M059J (cell line): ENCODE results near the gene PCNX2. TPM values are rescaled to one million over a fixed set of nuclear protein-coding genes. Genes with fewer than 3 reads are reported as not detected.
"Not testable (repeated sequence)": the region's sequence is repeated elsewhere in the genome, so short reads cannot be mapped to it uniquely, and the experiment has no call there.

Source experiments
- DNase-seq: peaks from one replicate; pipeline ENCODE4 v3.0.0-alpha.2; 2012; ENCODE audit warnings: low read depth
- total RNA-seq: library from RNA; depleted of rRNA; stranded (reverse); fragments of >200 nt; shearing (Covaris generic); gene quantifications from 2 replicates; pipeline ENCODE4 v1.2.3, GENCODE V29; 2014

The PCNX2 gene
- total RNA-seq, 1 experiment from 2014 or later: 14.4 TPM

- DNase-seq: no peak
Measured at GRCh38 chr1:233227930-233228465, 67.5 kb downstream of the PCNX2 start.

- DNase-seq: no peak
Measured at GRCh38 chr1:233224311-233224710, 71.2 kb downstream of the PCNX2 start.

GRCh38 chr1:233217832-233218231 is 77.7 kb downstream of the PCNX2 start:
- DNase-seq: no peak

GRCh38 chr1:233216009-233216408 is 79.5 kb downstream of the PCNX2 start:
- no peak for DNase-seq

- no peak for DNase-seq
Measured at GRCh38 chr1:233215135-233215760, 80.3 kb downstream of the PCNX2 start.

- DNase-seq: no peak
Measured at GRCh38 chr1:233211595-233211994, 83.9 kb downstream of the PCNX2 start.

- DNase-seq: no peak
Measured at GRCh38 chr1:233211106-233211505, 84.4 kb downstream of the PCNX2 start.

- no peak for DNase-seq
Measured at GRCh38 chr1:233209481-233209880, 86.0 kb downstream of the PCNX2 start.

DNA sequence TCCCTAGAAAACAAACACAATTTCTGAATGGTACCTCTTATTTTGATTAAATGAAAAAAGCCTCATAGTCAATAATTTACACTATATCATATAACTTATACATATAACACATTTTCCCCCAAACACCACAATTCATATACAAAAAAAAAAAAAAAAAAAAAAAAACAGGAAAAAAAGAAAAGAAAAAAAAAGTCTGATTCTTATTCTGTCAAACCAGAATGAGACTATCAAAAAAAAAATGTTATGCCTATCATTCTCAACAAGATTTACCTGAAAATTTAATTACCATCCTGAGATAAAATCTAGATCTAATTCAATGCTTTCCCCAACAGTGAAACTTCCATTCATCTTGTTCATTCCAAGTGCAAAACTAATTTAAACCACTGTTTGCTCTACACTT is 86.8 kb downstream of the PCNX2 start:
- DNase-seq: no peak

DNA sequence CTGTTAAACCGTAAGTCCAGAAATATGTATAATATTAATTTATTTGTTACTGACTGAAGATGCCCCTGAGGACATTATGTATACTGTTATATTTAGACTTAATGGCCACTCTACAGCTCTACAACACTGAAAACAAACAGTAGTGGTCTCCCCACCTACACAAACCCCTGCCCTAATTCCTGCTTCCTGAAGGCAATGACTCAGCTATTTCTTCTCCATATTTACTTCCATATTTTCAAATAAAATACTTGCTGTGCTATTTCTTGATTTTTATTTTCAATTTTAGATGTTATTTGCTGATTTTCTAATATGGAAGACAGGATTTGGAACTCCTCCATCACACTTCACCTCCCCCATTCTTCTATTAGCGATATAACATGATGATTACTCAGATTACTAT is 97.6 kb downstream of the PCNX2 start:
- DNase-seq: no peak

GRCh38 chr1:233193741-233194140 is 101.8 kb downstream of the PCNX2 start:
- no peak for DNase-seq

DNA sequence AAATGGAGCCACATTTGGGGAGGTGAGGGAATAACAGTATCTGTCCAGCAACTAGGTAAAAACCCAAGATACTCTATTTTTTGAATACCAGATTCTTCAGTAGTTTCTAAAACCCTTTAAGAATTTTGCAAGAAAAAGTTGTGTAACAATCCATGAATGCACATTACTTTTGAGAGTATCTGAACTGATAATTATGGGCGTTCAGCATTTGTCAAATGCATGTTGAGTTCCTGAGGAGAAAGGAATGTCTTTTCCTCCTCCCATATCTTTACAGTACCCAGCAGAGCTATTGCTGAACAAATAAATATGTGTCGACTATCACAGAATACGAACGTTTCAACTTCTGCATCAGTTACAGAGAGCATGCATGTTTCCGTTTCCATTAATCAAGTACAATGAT is 104.5 kb downstream of the PCNX2 start:
- no peak for DNase-seq

DNA sequence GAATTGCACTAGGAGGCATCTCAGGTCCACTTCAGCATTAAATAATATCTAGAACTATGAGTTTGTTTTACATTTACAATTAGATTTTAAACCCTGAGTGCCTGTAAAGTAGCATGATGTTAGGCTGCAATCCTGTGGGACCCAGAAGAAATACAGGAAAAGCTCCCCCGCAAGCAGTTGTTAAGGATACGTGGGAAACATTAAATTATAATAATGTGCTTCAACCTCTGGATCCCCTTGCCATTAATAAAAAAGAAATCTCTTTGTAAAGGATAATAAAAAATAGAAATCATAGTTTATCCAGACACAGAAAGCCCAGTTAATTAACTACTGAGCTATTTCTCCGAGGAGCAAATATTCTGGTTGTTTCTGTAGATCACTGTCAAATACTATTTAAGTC is 106.0 kb downstream of the PCNX2 start:
- DNase-seq: no peak

- no peak for DNase-seq
Measured at GRCh38 chr1:233188061-233188460, 107.5 kb downstream of the PCNX2 start.

- DNase-seq: peak; percentile 30
Measured at GRCh38 chr1:233183226-233184020, 112.1 kb downstream of the PCNX2 start.

DNA sequence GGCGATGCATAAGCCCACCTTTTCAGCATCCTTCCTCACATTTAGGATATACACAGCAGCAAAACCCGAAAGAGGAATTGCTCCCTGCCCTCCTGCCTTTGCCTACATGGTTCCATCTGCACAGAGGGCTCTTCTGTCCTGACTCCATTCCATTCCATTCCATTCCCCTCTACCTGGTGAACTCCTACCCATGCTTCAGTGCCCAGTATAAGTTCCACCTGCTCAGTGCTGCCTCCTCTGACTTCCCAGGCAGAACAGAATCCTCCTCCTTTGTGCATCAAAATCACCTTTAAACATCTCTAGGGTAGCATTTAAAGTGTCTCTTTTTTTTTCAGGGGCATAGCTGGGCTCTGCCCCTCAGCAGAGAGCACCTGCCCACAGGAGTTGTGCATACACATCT is 112.9 kb downstream of the PCNX2 start:
- DNase-seq: no peak

DNA sequence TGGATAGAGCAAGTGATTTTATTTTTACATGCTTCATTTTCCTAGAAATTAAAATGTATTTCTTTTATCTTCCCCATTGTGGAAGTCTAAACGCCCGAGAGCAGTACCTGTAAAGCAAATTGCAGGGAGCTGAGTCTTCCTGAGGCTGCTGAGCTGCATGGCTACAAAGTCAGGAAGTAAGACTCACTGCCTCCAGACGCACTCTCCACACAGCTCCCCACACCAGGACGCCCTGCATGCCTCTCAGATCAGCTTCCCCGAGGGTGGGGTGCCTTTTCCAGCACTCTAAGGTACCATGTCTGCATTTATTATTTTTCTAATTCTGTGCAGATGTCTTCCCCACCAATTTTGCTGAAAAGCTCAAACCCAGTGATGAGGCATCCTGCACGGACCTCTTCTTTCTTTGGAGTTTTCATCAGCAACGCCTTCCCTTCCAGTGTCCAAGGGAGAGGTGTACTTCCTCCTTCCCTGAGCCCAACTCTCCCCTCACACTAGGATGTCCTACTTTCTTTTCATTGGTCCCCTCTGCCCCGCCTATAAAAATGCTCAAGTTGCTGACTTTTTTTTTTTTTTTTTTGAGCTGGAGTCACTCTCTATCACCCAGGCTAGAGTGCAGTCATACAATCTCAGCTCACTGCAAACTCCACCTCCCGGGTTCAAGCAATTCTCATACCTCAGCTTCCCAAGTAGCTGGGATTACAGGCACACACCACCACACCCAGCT is 114.7 kb downstream of the PCNX2 start:
- no peak for DNase-seq

GRCh38 chr1:233179638-233180037 is 115.9 kb downstream of the PCNX2 start:
- not testable (repeated sequence) for DNase-seq

DNA sequence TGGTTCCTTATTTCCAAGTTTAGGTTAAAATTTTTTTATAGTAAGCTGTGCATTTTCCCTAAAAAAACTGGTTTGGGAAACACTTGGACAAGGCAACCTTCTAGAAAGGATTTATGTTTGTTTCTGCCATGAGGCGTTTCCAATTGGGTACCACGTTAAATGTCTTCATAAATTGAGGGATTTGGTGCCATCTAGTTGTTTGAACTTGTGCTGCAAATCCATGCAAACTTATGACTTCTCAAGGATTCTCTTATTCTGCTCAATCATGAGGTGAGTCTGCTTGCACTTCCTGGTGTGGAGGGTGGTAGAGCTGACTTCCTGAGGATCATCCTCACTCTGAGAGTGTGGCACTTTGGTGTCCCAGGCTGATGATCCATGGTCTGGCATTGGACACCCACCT is 123.3 kb downstream of the PCNX2 start:
- peak; percentile 48 for DNase-seq

- DNase-seq: no peak
Measured at GRCh38 chr1:233170741-233171140, 124.8 kb downstream of the PCNX2 start.

DNA sequence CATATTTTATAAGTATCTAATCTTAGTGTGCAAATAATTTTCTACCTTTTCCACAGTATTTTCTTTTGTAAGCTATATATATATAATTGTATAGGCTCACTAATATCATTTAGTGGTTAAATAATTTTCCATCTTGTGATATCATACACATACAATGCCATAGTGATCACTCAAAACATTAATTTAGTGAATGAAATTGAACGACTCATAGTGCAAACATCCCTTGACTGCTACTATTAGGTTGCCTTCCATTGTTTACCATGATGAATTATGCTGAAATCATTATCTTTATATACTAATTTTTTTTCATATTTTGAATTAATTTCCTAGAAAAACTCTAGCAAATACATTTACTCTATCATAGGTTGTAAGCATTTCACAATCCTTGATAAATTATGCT is 127.1 kb downstream of the PCNX2 start:
- no peak for DNase-seq

DNA sequence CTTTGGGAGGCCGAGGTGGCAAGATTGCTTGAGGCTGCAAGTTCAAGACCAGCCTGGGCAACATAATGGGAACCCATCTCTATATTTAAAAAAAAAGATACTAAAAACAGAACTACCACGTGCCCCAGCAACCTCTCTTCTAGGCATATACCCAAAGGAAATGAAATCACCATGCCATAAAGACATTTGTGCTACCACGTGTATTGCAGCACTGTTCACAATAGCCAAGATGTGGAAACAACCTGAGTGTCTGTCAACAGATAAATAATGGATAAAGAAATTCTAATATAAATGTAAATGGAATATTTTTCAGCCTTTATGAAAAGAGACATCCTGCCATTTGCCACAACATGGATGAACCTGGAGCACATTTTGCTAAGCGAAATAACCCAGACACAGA is 128.6 kb downstream of the PCNX2 start:
- no peak for DNase-seq

- DNase-seq: no peak
Measured at GRCh38 chr1:233163696-233164095, 131.8 kb downstream of the PCNX2 start.
